Measurements from ENCODE around the gene SLC38A10. TPM values are rescaled to one million over a fixed set of nuclear protein-coding genes. Genes with fewer than 3 reads are reported as not detected.
A peak's percentile ranks its signal among the peaks of the same experiment; 100 is the strongest.

SLC38A10 gene
- total RNA-seq, 1 experiment from 2014 or later: 20.8 TPM

- H3K4me2 ChIP-seq (ENCODE audit: low read depth, low read length, poor library complexity, severe bottlenecking): no peak overlapping the region
- H3K9me3 ChIP-seq (ENCODE audit: low read length): no peaks in the 10 kb centered on the region
- no peak overlapping the region for H3K4me3 ChIP-seq (ENCODE audit: low read length)
- peaks cover 9% of the 10 kb centered on the region for H3K4me1 ChIP-seq (ENCODE audit: low read length)
- no peaks in the 10 kb centered on the region for H3K27me3 ChIP-seq (ENCODE audit: low read length)
- no peaks in the 10 kb centered on the region for H4K20me1 ChIP-seq (ENCODE audit: insufficient read depth, low read depth, low read length)
- no peak overlapping the region for H2AFZ ChIP-seq (ENCODE audit: low read length)
- H3K27ac ChIP-seq (ENCODE audit: low read length): no peak overlapping the region
- H3K9me2 ChIP-seq (replicated peaks; ENCODE audit: insufficient read depth, low read length): no peaks in the 10 kb centered on the region
- peaks cover 4% of the 10 kb centered on the region; the same call in 1 of the 2 replicates for H3K79me2 ChIP-seq (ENCODE audit: low read length)
- H3K9ac ChIP-seq (ENCODE audit: low read length): no peak overlapping the region
- H3K36me3 ChIP-seq (ENCODE audit: insufficient read depth, low read length): no peaks in the 10 kb centered on the region
- DNase-seq: no peak
Measured at GRCh38 chr17:81217491-81217890, 77.6 kb downstream of the SLC38A10 start.

GRCh38 chr17:81213978-81214377, 81.1 kb downstream of the SLC38A10 start:
- Histone ChIP-seq H3K4me1 (ENCODE audit: low read length) (no peaks in the 10 kb centered on the region), H3K27me3 (ENCODE audit: low read length) (no peaks in the 10 kb centered on the region), H2AFZ (ENCODE audit: low read length) (no peak overlapping the region), H3K36me3 (ENCODE audit: insufficient read depth, low read length) (no peaks in the 10 kb centered on the region), H3K27ac (ENCODE audit: low read length) (no peak overlapping the region), H3K9ac (ENCODE audit: low read length) (no peak overlapping the region), H3K9me2 (replicated peaks; ENCODE audit: insufficient read depth, low read length) (no peaks in the 10 kb centered on the region), H3K4me3 (ENCODE audit: low read length) (no peak overlapping the region), H3K79me2 (ENCODE audit: low read length) (no peaks in the 10 kb centered on the region), H4K20me1 (ENCODE audit: insufficient read depth, low read depth, low read length) (no peaks in the 10 kb centered on the region), H3K9me3 (ENCODE audit: low read length) (no peaks in the 10 kb centered on the region), H3K4me2 (ENCODE audit: low read depth, low read length, poor library complexity, severe bottlenecking) (no peak overlapping the region)
- no peak for DNase-seq

- Histone ChIP-seq H3K27ac (ENCODE audit: low read length) (no peak overlapping the region), H3K9ac (ENCODE audit: low read length) (no peak overlapping the region), H3K9me2 (replicated peaks; ENCODE audit: insufficient read depth, low read length) (no peaks in the 10 kb centered on the region), H3K36me3 (ENCODE audit: insufficient read depth, low read length) (no peaks in the 10 kb centered on the region), H3K27me3 (ENCODE audit: low read length) (no peaks in the 10 kb centered on the region), H3K79me2 (ENCODE audit: low read length) (no peaks in the 10 kb centered on the region), H3K4me1 (ENCODE audit: low read length) (no peaks in the 10 kb centered on the region; the same call in 1 of the 2 replicates), H4K20me1 (ENCODE audit: insufficient read depth, low read depth, low read length) (no peaks in the 10 kb centered on the region), H2AFZ (ENCODE audit: low read length) (no peak overlapping the region), H3K9me3 (ENCODE audit: low read length) (no peaks in the 10 kb centered on the region), H3K4me3 (ENCODE audit: low read length) (no peak overlapping the region), H3K4me2 (ENCODE audit: low read depth, low read length, poor library complexity, severe bottlenecking) (no peak overlapping the region)
- DNase-seq: no peak
Measured at GRCh38 chr17:81212365-81212764, 82.7 kb downstream of the SLC38A10 start.

- H3K9me2 ChIP-seq (replicated peaks; ENCODE audit: insufficient read depth, low read length): no peaks in the 10 kb centered on the region
- no peak overlapping the region for H3K4me2 ChIP-seq (ENCODE audit: low read depth, low read length, poor library complexity, severe bottlenecking)
- DNase-seq: no peak
- H3K4me1 ChIP-seq (ENCODE audit: low read length): no peaks in the 10 kb centered on the region; the same call in 1 of the 2 replicates
- no peaks in the 10 kb centered on the region for H3K27me3 ChIP-seq (ENCODE audit: low read length)
- no peaks in the 10 kb centered on the region for H4K20me1 ChIP-seq (ENCODE audit: insufficient read depth, low read depth, low read length)
- no peak overlapping the region for H3K27ac ChIP-seq (ENCODE audit: low read length)
- H3K9me3 ChIP-seq (ENCODE audit: low read length): no peaks in the 10 kb centered on the region
- no peak overlapping the region for H3K4me3 ChIP-seq (ENCODE audit: low read length)
- no peaks in the 10 kb centered on the region for H3K79me2 ChIP-seq (ENCODE audit: low read length)
- no peak overlapping the region for H3K9ac ChIP-seq (ENCODE audit: low read length)
- H2AFZ ChIP-seq (ENCODE audit: low read length): no peak overlapping the region
- H3K36me3 ChIP-seq (ENCODE audit: insufficient read depth, low read length): no peaks in the 10 kb centered on the region
Measured at GRCh38 chr17:81210868-81211267, 84.2 kb downstream of the SLC38A10 start.

- H3K36me3 ChIP-seq (ENCODE audit: insufficient read depth, low read length): no peaks in the 10 kb centered on the region
- DNase-seq: no peak
- H3K4me3 ChIP-seq (ENCODE audit: low read length): no peak overlapping the region
- no peaks in the 10 kb centered on the region for H3K9me2 ChIP-seq (replicated peaks; ENCODE audit: insufficient read depth, low read length)
- H3K4me2 ChIP-seq (ENCODE audit: low read depth, low read length, poor library complexity, severe bottlenecking): no peak overlapping the region
- no peaks in the 10 kb centered on the region for H3K9me3 ChIP-seq (ENCODE audit: low read length)
- no peaks in the 10 kb centered on the region for H4K20me1 ChIP-seq (ENCODE audit: insufficient read depth, low read depth, low read length)
- H3K4me1 ChIP-seq (ENCODE audit: low read length): no peaks in the 10 kb centered on the region; the same call in 1 of the 2 replicates
- H3K27ac ChIP-seq (ENCODE audit: low read length): no peak overlapping the region
- no peaks in the 10 kb centered on the region for H3K79me2 ChIP-seq (ENCODE audit: low read length)
- no peaks in the 10 kb centered on the region for H3K27me3 ChIP-seq (ENCODE audit: low read length)
- no peak overlapping the region for H2AFZ ChIP-seq (ENCODE audit: low read length)
- no peak overlapping the region for H3K9ac ChIP-seq (ENCODE audit: low read length)
Measured at GRCh38 chr17:81210466-81210865, 84.6 kb downstream of the SLC38A10 start.

GRCh38 chr17:81209141-81209540, 86.0 kb downstream of the SLC38A10 start:
- Histone ChIP-seq H3K9me3 (ENCODE audit: low read length) (no peaks in the 10 kb centered on the region), H3K9ac (ENCODE audit: low read length) (no peak overlapping the region), H3K27ac (ENCODE audit: low read length) (no peak overlapping the region), H3K36me3 (ENCODE audit: insufficient read depth, low read length) (no peaks in the 10 kb centered on the region), H3K79me2 (ENCODE audit: low read length) (no peaks in the 10 kb centered on the region), H3K4me1 (ENCODE audit: low read length) (no peaks in the 10 kb centered on the region; the same call in 1 of the 2 replicates), H3K4me3 (ENCODE audit: low read length) (no peak overlapping the region), H4K20me1 (ENCODE audit: insufficient read depth, low read depth, low read length) (no peaks in the 10 kb centered on the region), H3K4me2 (ENCODE audit: low read depth, low read length, poor library complexity, severe bottlenecking) (no peak overlapping the region), H3K27me3 (ENCODE audit: low read length) (no peaks in the 10 kb centered on the region), H3K9me2 (replicated peaks; ENCODE audit: insufficient read depth, low read length) (no peaks in the 10 kb centered on the region), H2AFZ (ENCODE audit: low read length) (no peak overlapping the region)
- no peak for DNase-seq

- Histone ChIP-seq H3K79me2 (ENCODE audit: low read length) (no peaks in the 10 kb centered on the region), H3K27ac (ENCODE audit: low read length) (no peak overlapping the region), H2AFZ (ENCODE audit: low read length) (no peak overlapping the region), H4K20me1 (ENCODE audit: insufficient read depth, low read depth, low read length) (no peaks in the 10 kb centered on the region), H3K4me1 (ENCODE audit: low read length) (no peaks in the 10 kb centered on the region; the same call in 1 of the 2 replicates), H3K4me2 (ENCODE audit: low read depth, low read length, poor library complexity, severe bottlenecking) (no peak overlapping the region), H3K9me3 (ENCODE audit: low read length) (no peaks in the 10 kb centered on the region), H3K9me2 (replicated peaks; ENCODE audit: insufficient read depth, low read length) (no peaks in the 10 kb centered on the region), H3K9ac (ENCODE audit: low read length) (no peak overlapping the region), H3K4me3 (ENCODE audit: low read length) (no peak overlapping the region), H3K27me3 (ENCODE audit: low read length) (no peaks in the 10 kb centered on the region), H3K36me3 (ENCODE audit: insufficient read depth, low read length) (no peaks in the 10 kb centered on the region)
- no peak for DNase-seq
Measured at GRCh38 chr17:81208651-81209050, 86.5 kb downstream of the SLC38A10 start.

- Histone ChIP-seq H2AFZ (ENCODE audit: low read length) (no peak overlapping the region), H3K4me3 (ENCODE audit: low read length) (no peak overlapping the region)
Measured at GRCh38 chr17:81207610-81208581, 87.2 kb downstream of the SLC38A10 start.

More at GRCh38 chr17:81207610-81208581, 87.2 kb downstream of the SLC38A10 start:
- no peaks in the 10 kb centered on the region for H3K27me3 ChIP-seq (ENCODE audit: low read length)
- H3K36me3 ChIP-seq (ENCODE audit: insufficient read depth, low read length): no peaks in the 10 kb centered on the region
- no peaks in the 10 kb centered on the region; the same call in 1 of the 2 replicates for H3K4me1 ChIP-seq (ENCODE audit: low read length)
- no peak overlapping the region for H3K27ac ChIP-seq (ENCODE audit: low read length)
- DNase-seq: peak; percentile 68
- no peaks in the 10 kb centered on the region for H3K79me2 ChIP-seq (ENCODE audit: low read length)
- H3K9me3 ChIP-seq (ENCODE audit: low read length): no peaks in the 10 kb centered on the region
- no peak overlapping the region for H3K9ac ChIP-seq (ENCODE audit: low read length)
- H3K9me2 ChIP-seq (replicated peaks; ENCODE audit: insufficient read depth, low read length): no peaks in the 10 kb centered on the region
- no peaks in the 10 kb centered on the region for H4K20me1 ChIP-seq (ENCODE audit: insufficient read depth, low read depth, low read length)
- H3K4me2 ChIP-seq (ENCODE audit: low read depth, low read length, poor library complexity, severe bottlenecking): no peak overlapping the region

All from Karpas-422 (cell line).